Measurements from ENCODE around the gene TXNL4A.

DNA sequence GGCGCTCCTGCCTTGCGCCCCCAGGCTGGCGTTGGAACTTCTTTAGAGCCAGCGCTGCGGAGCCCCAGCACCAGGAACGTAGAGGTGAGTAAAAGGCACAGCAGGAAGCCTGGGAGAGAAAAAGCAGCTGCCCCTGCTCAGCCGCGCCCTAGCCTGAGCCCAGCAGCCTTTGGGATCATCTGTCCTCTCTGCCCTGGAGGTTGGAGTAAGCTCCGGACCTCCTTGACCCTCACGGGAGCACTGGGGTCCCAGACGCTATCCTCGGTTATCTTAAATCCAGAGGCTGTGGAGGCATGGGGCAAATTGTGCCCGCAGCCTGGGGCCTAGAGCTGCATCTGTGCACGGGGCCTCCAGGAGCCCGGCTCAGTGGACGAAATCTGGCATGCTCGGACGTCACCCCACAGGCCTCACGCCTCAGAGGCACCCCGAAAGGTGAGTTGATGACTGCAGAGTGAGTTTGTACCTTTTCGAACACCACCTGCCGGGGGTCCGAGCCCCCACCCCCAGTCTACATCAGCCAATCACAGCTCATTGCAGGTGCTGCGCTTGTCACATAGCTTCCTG is 35.3 kb downstream of the TXNL4A start:
- TF ChIP-seq POLR2AphosphoS5 (IDR thresholded peaks at IDR 0.05; ENCODE audit: low read depth, low read length) (no peak), SIN3A (IDR thresholded peaks at IDR 0.05; ENCODE audit: borderline replicate concordance, insufficient read depth, low read length) (no peak), TAF1 (IDR thresholded peaks at IDR 0.05; ENCODE audit: borderline replicate concordance, insufficient read depth, low read length) (no peak)
- TF ChIP-seq, protein P1, sequence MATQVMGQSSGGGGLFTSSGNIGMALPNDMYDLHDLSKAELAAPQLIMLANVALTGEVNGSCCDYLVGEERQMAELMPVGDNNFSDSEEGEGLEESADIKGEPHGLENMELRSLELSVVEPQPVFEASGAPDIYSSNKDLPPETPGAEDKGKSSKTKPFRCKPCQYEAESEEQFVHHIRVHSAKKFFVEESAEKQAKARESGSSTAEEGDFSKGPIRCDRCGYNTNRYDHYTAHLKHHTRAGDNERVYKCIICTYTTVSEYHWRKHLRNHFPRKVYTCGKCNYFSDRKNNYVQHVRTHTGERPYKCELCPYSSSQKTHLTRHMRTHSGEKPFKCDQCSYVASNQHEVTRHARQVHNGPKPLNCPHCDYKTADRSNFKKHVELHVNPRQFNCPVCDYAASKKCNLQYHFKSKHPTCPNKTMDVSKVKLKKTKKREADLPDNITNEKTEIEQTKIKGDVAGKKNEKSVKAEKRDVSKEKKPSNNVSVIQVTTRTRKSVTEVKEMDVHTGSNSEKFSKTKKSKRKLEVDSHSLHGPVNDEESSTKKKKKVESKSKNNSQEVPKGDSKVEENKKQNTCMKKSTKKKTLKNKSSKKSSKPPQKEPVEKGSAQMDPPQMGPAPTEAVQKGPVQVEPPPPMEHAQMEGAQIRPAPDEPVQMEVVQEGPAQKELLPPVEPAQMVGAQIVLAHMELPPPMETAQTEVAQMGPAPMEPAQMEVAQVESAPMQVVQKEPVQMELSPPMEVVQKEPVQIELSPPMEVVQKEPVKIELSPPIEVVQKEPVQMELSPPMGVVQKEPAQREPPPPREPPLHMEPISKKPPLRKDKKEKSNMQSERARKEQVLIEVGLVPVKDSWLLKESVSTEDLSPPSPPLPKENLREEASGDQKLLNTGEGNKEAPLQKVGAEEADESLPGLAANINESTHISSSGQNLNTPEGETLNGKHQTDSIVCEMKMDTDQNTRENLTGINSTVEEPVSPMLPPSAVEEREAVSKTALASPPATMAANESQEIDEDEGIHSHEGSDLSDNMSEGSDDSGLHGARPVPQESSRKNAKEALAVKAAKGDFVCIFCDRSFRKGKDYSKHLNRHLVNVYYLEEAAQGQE (IDR thresholded peaks at IDR 0.05; ENCODE audit: insufficient read depth in 1 of 2, low read depth in 2 of 2, low read length in 2 of 2): no peak

Measured in PFSK-1 (cell line).